GM19324 (cell line): ENCODE data around the gene PHF21B.
"Not testable (repeated sequence)": the region's sequence is repeated elsewhere in the genome, so short reads cannot be mapped to it uniquely, and the experiment has no call there.

Experiments used
- ATAC-seq: cut with Tn5 transposase; IDR thresholded peaks from one replicate; pipeline ENCODE4 v1.9.1; 2021; ENCODE audit warnings: mild to moderate bottlenecking, moderate library complexity; ENCODE audit not compliant: unreplicated experiment, low FRiP score

PHF21B gene

DNA sequence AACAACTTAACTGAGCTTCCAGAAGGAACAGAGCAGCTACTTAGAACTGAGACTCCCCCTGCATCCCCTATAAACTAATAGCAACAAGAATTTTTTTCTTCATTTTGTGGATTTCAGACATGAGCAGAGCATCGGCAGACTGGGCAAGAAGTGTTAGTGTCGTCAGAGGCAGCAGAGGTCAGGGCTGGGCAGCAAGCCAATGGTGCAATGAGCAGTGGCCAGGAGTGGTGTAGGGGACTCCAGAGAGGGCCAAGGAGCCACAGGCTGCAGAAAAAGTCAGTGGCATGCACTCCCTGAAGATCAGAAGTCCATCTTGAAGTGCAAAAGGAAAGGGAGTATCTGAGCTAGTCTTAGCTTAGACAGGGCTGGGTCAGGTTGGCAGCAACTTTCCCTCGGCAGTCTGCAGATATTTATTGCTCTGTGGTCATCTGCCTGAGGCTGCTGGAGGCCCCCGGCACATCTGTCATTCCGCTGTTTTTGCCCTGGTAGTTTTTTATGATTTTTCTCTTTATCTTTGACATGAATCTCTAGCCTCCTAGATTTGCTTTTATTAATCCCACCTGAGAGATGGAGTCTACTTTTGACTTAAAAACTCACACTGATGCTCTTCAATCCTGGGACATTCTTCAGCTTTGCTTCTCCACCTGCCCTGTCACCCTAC is 105.2 kb downstream of the PHF21B start:
- not testable (repeated sequence) for ATAC-seq

- ATAC-seq: not testable (repeated sequence)
Observed at GRCh38 chr22:44903164-44903563, 106.6 kb downstream of the PHF21B start.

DNA sequence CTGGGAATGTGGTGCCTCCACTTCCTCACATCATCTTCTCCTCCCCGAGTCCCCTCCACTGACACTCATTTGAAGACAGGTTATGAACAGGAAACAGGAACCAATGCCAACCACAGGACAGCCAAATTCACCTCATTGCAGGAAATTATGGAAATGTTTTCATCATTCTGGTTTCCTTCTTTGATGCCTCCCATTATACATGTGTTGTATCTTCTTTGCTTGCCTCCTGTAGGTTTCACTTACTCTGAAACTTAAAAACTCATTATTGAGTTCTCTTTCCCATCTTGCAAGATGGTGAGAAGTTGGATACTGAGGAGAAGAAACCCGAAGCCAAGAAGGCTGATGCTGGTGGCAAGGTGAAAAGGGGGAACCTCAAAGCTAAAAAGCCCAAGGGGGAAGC is 108.5 kb downstream of the PHF21B start:
- ATAC-seq: no peak

DNA sequence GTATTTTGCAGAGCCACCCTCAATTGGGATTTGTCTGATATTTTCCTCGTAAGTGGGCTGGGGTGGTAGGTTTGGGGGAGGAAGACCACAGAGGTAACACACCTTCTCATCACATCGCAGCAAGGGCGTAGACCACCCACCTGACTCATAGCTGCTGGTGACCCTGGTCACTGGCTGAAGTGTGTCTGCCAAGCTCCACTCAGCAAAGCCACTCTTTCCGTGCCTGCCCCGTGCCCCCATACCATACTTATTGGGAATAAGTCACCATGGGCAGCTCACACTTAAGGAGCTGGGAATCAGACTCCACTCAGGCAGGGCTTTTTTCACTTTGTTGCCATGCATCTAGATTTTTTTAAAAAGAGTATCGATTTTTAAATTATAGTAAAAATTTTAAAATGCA is 111.6 kb downstream of the PHF21B start:
- ATAC-seq: no peak

GRCh38 chr22:44895296-44896055 is 114.3 kb downstream of the PHF21B start:
- ATAC-seq: no peak

- no peak for ATAC-seq
Observed at GRCh38 chr22:44894782-44895181, 115.0 kb downstream of the PHF21B start.

- ATAC-seq: no peak
Observed at GRCh38 chr22:44894321-44894720, 115.5 kb downstream of the PHF21B start.

GRCh38 chr22:44893731-44894080 is 116.1 kb downstream of the PHF21B start:
- no peak for ATAC-seq

- ATAC-seq: no peak
Observed at GRCh38 chr22:44892803-44893730, 116.7 kb downstream of the PHF21B start.

DNA sequence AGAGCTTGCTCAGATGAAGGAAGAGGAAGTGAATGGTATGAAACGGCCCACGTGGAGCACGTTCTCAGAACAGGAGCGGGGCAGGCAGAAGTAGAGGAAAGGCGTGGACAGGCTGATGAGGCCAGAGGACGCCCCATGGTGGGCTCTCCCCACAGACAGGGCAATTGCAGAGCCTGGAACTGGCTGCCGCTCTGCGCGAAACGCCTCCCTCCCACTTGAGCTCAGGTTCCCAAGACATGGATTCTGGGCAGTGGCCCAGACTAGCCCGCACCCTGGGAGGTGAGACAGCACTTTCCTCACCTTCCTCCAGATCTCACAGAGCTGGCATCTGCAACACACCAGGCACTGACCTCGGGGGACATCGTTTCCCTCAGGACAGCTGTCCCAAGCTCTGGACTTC is 117.6 kb downstream of the PHF21B start:
- no peak for ATAC-seq

DNA sequence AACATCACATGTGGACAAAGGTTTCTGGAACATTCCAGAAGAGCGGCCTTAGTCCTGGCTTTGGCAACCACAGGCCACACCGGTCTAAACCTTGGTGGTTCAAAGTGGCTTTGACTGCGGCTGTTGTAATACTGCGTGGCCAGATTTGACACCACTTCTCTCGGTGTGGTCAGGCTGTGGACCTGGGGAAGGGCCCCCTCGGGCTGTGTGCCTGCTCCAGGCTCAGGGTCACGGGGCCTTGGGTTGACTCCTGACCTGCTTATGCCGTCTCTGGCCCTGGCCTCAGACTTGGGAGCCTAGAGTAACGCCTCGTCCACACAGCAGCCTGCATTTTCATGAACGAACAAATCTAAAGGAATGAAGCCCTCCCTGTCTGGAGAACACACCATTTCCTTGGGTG is 118.0 kb downstream of the PHF21B start:
- ATAC-seq: no peak

- ATAC-seq: no peak
Observed at GRCh38 chr22:44891293-44891747, 118.5 kb downstream of the PHF21B start.

DNA sequence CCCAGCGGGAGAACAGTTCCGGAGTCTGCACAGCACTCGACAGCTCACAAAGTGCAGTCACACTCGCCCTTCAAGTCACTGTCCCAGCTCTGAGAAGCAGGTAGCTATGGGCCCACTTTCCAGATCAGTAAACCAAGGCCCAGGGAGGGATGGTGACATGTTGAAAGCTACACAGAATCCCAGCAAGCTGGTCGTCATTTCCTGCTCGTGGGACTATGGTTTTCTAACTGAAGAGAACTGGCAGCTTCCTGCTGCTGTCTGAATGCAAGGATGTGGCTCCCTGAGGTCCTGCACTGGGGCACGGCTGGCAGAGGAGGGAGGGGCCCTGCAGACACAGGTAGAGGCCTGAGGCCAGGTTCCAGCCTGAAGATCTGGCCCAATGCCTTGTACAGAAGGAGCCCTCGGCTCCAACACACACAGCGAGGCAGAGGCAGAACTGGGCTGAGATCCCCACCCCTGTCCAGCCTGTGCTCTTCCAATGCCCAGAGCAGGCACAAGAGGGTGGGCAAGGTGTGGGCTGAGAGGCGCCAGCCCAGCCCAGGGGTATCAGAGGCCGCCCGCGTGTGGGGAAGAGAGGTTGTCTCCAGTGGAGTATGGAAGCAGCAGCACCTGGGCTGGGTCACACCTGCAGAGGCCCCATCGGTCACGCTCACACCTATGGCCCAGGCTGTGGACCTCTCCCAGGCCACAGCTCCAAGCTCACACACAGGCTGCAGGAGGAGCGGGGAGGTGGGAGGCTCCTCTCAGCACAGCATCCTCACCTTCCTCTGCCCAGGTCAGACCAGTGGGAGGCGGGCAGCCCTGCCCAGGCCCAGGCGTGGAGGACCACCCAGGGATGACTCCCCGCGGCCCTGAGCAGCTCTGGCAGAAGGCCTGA is 119.2 kb downstream of the PHF21B start:
- no peak for ATAC-seq

DNA sequence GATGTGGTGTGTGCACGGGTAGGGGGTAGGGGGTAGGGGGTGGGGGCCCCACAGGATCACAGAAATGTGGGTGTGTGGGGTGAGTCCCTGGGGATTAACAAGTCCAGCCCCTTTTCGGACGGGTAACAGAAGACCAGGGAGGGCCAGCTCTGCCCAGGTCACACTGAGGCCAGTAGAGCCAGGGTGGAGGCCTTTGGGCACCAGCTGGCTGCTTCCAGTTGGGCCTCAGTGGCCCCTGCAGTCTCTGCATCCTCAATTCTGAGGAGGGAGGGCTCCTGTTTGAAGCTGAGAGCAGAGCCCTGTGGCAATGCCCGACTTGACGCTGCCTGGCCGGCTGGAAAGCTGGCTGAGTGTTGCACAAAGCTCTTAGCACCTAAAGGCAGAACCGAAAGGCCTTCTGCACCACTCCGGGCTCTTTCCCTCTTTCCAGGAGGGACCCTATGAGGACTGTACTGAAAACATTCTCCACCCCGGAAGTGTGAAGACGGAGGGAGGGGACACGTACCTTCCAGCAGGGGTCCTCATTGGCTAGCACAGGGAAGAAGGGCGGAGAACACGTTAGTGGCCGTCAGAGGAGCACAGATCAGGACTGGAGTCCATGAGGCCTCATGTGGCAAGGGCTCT is 120.4 kb downstream of the PHF21B start:
- ATAC-seq: no peak

- no peak for ATAC-seq
Observed at GRCh38 chr22:44888491-44889254, 121.1 kb downstream of the PHF21B start.

DNA sequence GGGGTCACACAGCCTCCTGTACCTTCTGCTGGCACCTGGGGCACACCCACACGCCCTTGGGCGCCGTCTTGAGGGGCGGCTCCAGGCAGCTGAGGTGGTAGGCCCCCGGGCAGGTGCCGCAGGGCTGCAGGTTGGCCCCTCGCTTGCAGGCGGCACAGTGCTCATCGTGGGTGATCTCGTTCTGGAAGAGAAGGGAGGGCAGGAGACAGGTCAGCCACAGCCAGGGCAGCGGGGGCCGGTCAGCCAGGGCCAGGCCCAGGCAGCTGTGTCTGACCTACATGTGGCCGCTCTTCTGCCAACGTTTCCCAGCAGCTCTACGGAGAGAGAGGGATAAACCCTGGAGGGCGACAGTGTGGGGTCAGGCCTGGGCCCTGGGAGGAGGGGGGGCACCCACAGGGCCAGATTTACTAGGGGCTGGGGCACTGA is 121.9 kb downstream of the PHF21B start:
- no peak for ATAC-seq

- ATAC-seq: no peak
Observed at GRCh38 chr22:44885806-44886360, 123.9 kb downstream of the PHF21B start.

DNA sequence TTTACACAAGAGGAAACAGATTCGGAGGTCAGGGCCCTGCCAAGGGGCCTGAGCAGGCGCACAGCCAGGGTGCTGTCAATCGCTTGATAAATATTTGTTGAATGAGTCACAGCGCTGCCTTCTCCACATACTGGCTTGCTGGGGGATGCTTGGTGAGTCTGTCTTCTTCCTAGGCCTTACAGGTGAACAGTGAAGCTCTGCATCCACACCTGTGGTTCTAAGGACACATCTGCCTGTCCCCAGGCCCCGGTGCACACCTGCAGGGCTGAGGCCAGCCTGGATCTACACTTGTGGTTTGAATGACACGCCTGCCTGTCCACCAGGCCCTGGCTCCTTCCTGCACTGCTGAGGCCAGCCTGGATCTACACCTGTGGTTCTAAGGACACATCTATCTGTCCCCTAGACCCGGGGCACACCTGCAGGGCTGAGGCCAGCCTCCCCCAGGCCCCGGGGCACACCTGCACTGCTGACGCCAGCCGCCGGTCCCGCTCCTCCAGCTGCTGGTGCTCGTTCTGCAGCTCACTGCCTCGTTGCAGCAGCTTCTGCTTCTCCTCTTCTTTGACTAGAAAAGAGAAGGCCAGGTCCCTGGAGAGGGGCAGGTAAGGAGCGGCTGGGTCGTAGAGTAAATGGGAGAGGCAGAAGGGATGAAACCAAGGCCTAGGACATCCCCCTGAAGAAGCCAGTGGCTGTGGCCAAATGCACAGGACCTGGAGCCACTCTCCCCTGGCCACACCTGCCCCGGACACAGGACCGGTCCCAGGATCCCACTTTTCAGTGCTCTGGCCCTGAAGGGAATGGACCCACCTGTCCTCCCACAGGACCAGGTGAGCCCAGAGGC is 124.6 kb downstream of the PHF21B start:
- no peak for ATAC-seq
